Stomach (tissue), 4 donors: ENCODE results near the gene SNRNP40.

Experiments used
- CTCF ChIP-seq, 7 experiments: fragments of 450-650 bp in 4 of 7; fragments of 200-600 bp in 3 of 7; sonication (generic) in 3 of 7; IDR thresholded peaks; one replicate each; pipeline ENCODE4 v1.5.1; 2016 to 2019; ENCODE audit warnings: antibody characterized with exemption in 7 of 7, control low read depth in 2 of 7, mild to moderate bottlenecking in 1 of 7
- POLR2A ChIP-seq, 4 donors: fragments of 450-650 bp; IDR thresholded peaks; one replicate each; pipeline ENCODE4 v1.6.1; 2016; ENCODE audit warnings: antibody characterized with exemption in 4 of 4, control low read depth in 2 of 4, mild to moderate bottlenecking in 1 of 4, moderate library complexity in 1 of 4

DNA sequence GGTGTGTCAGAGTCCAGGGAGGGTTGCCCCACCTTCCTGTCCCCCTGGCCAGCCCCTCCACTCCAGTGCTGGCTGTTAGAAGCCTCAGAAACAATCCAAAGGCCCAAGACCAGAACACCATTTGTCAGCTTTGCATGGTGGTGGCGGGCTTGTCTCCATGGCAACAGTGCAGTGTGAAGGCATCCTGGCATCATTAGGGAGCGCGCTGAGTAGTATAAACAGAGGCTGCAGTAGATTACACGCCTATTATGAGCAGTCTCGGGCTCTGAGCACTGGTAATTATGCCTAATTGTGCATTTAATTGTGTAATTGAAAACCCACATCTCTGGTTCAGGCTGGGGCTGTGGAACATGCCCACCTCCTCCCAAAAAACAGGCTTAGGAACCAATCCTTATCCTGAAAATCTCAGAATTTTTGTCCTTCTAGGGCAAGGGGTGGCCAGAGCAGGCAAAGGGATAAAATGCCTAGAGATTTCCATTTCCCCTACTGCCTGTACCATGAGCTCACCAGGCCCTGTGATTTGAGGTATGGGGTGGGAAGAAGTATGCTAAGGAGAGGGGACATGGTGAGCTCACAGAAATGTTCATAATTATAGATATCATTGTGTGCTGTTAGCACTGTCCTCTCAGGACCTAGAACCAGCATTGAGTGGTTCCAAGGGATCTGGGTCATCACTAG, 68.6 kb downstream of the SNRNP40 start:
- TF ChIP-seq CTCF (IDR thresholded peaks at IDR 0.05) (no peak), POLR2A (IDR thresholded peaks at IDR 0.05) (no peak)
